Mammary epithelial cell (primary cell): ENCODE data around the gene SLC39A6.
"Not testable (repeated sequence)": the region's sequence is repeated elsewhere in the genome, so short reads cannot be mapped to it uniquely, and the experiment has no call there.

ENCODE experiments used
- CTCF ChIP-seq, 2 donors: IDR thresholded peaks in 1 of 2; conservative IDR thresholded peaks in 1 of 2; 2 replicates each; pipeline ENCODE4 v1.5.1; 2011 to 2012; ENCODE audit warnings: inconsistent platforms in 2 of 2, low read length in 2 of 2, mild to moderate bottlenecking in 2 of 2, control low read depth in 1 of 2, low read depth in 1 of 2; ENCODE audit not compliant: insufficient read depth in 1 of 2; ENCODE audit errors: extremely low read depth in 1 of 2
- EZH2 ChIP-seq: IDR thresholded peaks from 2 replicates; pipeline ENCODE4 v1.6.1; 2012; ENCODE audit warnings: low read length, inconsistent platforms, borderline replicate concordance

- not testable (repeated sequence) for TF ChIP-seq CTCF (conservative IDR thresholded peaks at IDR 0.05 in 1 of 2, IDR thresholded peaks at IDR 0.05 in 1 of 2; ENCODE audit: extremely low read depth in 1 of 2, insufficient read depth in 1 of 2, low read depth in 1 of 2, low read length in 2 of 2); EZH2
Measured at GRCh38 chr18:36168296-36168695, 39.2 kb upstream of the SLC39A6 start.
